Bronchial epithelial cell (primary cell): ENCODE results near the gene BTN2A1. TPM values are rescaled to one million over a fixed set of nuclear protein-coding genes. Genes with fewer than 3 reads are reported as not detected.

Source experiments
- DNase-seq: peaks from one replicate; pipeline ENCODE4 v3.0.0-alpha.2; 2010; ENCODE audit warnings: low read depth
- FAIRE-seq: peaks from 2 replicates; lab custom pipeline; 2011; peaks lifted over from hg19 to GRCh38; lab: Jason Lieb, UNC
- H3K27me3 ChIP-seq: 2 replicates; pipeline ENCODE4 v1.5.1; 2011; ENCODE audit warnings: low read length; ENCODE audit not compliant: control insufficient read depth, insufficient read depth
- H3K36me3 ChIP-seq: 2 replicates; pipeline ENCODE4 v1.5.1; 2011; ENCODE audit warnings: low read length; ENCODE audit not compliant: control insufficient read depth, insufficient read depth
- H3K4me3 ChIP-seq: 2 replicates; pipeline ENCODE4 v1.5.1; 2011; ENCODE audit warnings: mild to moderate bottlenecking, low read depth, low read length, control low read depth
- total RNA-seq: library from RNA; depleted of rRNA; stranded (reverse); fragments of >200 nt; gene quantifications from 2 replicates; pipeline ENCODE4 v1.2.1, GENCODE V29; 2014
- TF ChIP-seq, protein P1 (sequence below): IDR thresholded peaks from 2 replicates; pipeline ENCODE4 v1.5.1; 2011; ENCODE audit warnings: mild to moderate bottlenecking, moderate library complexity, low read length, control low read depth, inconsistent platforms; ENCODE audit not compliant: insufficient read depth, severe bottlenecking

BTN2A1 gene
- total RNA-seq, 1 donor from 2014 or later = 5.3 TPM

DNA sequence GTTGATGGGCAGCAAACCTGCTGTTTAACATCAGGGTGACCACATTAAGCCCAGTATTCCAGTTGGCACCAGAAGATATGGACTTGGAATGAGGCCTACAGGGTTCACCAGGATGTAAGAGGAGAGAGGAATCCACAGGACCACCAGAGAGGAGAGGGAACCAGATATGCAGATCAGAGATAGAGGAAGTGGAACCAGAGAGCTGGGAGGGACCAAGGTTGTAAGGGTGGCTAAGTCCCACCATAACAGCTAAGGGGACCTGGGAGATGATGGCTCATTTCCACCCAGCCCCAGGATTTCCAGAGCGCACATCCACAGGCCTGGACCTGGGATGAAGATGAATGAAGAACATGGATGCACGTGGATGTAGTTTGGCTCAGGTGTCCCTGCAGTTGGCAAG is 11.1 kb downstream of the BTN2A1 start:
- Histone ChIP-seq H3K4me3 (no peak overlapping the region), H3K36me3 (peaks cover 22% of the 10 kb centered on the region), H3K27me3 (no peaks in the 10 kb centered on the region)
- TF ChIP-seq, protein P1, sequence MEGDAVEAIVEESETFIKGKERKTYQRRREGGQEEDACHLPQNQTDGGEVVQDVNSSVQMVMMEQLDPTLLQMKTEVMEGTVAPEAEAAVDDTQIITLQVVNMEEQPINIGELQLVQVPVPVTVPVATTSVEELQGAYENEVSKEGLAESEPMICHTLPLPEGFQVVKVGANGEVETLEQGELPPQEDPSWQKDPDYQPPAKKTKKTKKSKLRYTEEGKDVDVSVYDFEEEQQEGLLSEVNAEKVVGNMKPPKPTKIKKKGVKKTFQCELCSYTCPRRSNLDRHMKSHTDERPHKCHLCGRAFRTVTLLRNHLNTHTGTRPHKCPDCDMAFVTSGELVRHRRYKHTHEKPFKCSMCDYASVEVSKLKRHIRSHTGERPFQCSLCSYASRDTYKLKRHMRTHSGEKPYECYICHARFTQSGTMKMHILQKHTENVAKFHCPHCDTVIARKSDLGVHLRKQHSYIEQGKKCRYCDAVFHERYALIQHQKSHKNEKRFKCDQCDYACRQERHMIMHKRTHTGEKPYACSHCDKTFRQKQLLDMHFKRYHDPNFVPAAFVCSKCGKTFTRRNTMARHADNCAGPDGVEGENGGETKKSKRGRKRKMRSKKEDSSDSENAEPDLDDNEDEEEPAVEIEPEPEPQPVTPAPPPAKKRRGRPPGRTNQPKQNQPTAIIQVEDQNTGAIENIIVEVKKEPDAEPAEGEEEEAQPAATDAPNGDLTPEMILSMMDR = no peak
- FAIRE-seq (no peak), DNase-seq (no peak)

- no peaks in the 10 kb centered on the region for H3K27me3 ChIP-seq
- no peak for DNase-seq
- H3K4me3 ChIP-seq = no peak overlapping the region
- TF ChIP-seq, protein P1 = no peak
- FAIRE-seq = no peak
- peaks cover 13% of the 10 kb centered on the region for H3K36me3 ChIP-seq
Measured at GRCh38 chr6:26470643-26471042, 12.9 kb downstream of the BTN2A1 start.

DNA sequence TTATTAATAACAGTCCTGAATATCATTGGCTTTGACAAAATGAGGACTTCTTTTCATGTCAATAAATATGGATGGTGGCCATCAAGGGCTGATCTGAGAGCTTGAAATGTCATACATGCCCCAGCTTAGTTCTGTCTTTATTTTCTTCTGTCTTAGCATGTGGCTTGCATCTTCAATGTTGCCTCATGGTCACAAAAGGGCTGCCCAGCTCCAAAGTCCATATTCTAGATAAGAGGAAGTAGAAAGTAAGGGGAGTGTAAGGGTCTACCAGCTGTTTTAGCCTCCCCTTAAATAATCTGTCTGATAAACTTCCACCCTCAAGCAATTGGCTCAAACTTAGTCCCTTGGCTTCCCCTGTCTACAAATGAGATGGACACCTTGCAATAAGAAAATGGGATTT is 14.2 kb downstream of the BTN2A1 start:
- TF ChIP-seq, protein P1 = no peak
- no peak for DNase-seq
- no peak overlapping the region for H3K4me3 ChIP-seq
- H3K27me3 ChIP-seq = no peaks in the 10 kb centered on the region
- no peak for FAIRE-seq
- H3K36me3 ChIP-seq = peaks cover 8% of the 10 kb centered on the region

DNA sequence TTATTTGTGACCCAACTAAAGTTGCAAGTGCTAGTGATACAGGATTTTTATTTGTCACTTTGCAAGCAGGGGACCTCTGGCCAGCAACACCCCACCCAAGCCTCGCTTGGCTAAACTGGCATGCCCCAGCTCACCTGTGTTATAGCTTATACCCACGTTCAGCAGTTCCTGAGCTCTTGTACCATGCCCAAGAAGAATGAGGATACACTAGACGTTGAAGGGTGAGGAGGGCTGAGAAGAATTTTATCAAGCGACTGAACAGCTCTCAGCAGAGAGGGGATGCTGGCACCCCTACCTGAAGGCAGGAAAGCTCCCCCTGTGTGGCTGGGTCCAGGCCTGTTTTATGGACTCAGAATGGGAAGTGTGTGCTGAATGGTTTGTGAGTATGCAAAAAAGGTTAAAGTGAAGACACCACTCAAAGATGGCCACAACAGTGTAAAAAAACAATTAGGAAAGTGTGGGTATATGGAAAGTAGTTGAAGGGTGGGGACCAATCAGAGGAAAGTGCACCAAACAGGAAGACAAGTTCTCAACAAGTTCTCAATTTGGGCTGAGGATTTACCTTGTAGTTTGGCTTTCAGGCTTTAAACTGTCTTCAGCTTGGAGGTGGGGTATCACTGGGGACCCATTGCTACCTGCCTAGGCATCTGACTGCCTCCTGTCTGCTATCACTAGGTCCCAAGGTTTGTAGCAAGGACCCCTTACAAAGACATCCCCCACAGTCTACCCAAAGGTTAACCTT is 15.0 kb downstream of the BTN2A1 start:
- DNase-seq (no peak), FAIRE-seq (no peak)
- TF ChIP-seq, protein P1 = no peak
- Histone ChIP-seq H3K27me3 (no peaks in the 10 kb centered on the region), H3K36me3 (peaks cover 6% of the 10 kb centered on the region), H3K4me3 (no peak overlapping the region)

- no peak for FAIRE-seq
- H3K27me3 ChIP-seq = no peaks in the 10 kb centered on the region
- H3K4me3 ChIP-seq = no peak overlapping the region
- TF ChIP-seq, protein P1 = no peak
- peaks cover 2% of the 10 kb centered on the region for H3K36me3 ChIP-seq
- no peak for DNase-seq
Measured at GRCh38 chr6:26473429-26473757, 15.6 kb downstream of the BTN2A1 start.
